ENCODE measurements around the gene GSDME.

DNA sequence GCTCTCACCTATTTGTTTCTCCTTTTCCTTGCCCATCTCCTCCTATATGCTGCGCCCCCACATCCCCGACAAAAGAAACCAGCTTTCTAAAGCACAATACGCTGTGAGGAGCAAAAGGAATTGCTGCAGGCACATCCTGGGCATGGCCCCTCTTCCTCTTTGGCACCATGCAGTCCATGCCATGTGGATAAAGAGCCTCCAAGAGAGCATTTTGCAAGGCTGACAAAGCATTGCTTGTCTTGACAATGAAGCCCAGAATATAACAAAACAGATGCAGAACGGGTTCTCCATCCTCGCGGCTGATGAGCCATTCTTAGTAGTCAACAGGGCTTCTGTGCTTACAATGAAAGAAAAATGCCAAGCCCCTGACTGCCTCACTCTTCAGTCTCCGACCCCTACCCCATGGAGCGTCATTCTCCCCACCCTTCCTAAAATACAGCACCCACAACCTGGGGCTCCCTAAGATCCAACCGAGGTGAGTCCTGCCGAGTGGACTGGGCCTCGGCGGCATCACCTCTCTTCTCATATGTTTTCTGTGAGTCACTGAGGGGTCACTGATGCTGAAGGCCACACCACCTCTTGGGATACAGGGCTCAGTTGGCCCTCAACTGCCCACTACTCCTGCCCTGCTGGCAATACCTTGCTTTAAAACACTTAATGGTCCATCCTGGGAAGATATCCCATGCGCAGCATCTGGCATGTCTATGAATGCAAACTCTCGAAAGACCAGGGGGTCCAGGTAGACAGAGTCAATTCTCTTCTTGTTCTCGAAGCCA, 47.5 kb downstream of the GSDME start:
- TF ChIP-seq, protein P1, sequence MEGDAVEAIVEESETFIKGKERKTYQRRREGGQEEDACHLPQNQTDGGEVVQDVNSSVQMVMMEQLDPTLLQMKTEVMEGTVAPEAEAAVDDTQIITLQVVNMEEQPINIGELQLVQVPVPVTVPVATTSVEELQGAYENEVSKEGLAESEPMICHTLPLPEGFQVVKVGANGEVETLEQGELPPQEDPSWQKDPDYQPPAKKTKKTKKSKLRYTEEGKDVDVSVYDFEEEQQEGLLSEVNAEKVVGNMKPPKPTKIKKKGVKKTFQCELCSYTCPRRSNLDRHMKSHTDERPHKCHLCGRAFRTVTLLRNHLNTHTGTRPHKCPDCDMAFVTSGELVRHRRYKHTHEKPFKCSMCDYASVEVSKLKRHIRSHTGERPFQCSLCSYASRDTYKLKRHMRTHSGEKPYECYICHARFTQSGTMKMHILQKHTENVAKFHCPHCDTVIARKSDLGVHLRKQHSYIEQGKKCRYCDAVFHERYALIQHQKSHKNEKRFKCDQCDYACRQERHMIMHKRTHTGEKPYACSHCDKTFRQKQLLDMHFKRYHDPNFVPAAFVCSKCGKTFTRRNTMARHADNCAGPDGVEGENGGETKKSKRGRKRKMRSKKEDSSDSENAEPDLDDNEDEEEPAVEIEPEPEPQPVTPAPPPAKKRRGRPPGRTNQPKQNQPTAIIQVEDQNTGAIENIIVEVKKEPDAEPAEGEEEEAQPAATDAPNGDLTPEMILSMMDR (IDR thresholded peaks at IDR 0.05): no peak
- TF ChIP-seq POLR2A (IDR thresholded peaks at IDR 0.05): no peak
